DMS 273 (cell line): Measurements from ENCODE around the gene TSPOAP1.
A peak's percentile ranks its signal among the peaks of the same experiment; 100 is the strongest.

Source experiments
- DNase-seq: peaks from one replicate; lab custom pipeline; 2025; ENCODE audit not compliant: unreplicated experiment; lab: John Stamatoyannopoulos, UW

The TSPOAP1 gene

GRCh38 chr17:58279016-58279711 is 49.4 kb downstream of the TSPOAP1 start:
- no peak for DNase-seq

- DNase-seq = no peak
Observed at GRCh38 chr17:58278661-58279015, 50.0 kb downstream of the TSPOAP1 start.

GRCh38 chr17:58277802-58278595 is 50.6 kb downstream of the TSPOAP1 start:
- DNase-seq = no peak

GRCh38 chr17:58277107-58277801 is 51.3 kb downstream of the TSPOAP1 start:
- peak; percentile 52 for DNase-seq

- no peak for DNase-seq
Observed at GRCh38 chr17:58276423-58276822, 52.2 kb downstream of the TSPOAP1 start.

- no peak for DNase-seq
Observed at GRCh38 chr17:58275417-58275816, 53.2 kb downstream of the TSPOAP1 start.

GRCh38 chr17:58273453-58274104 is 55.0 kb downstream of the TSPOAP1 start:
- no peak for DNase-seq

GRCh38 chr17:58272367-58273280 is 56.0 kb downstream of the TSPOAP1 start:
- DNase-seq = no peak

GRCh38 chr17:58271216-58271931 is 57.2 kb downstream of the TSPOAP1 start:
- DNase-seq = no peak

- no peak for DNase-seq
Observed at GRCh38 chr17:58270476-58271215, 57.9 kb downstream of the TSPOAP1 start.

- no peak for DNase-seq
Observed at GRCh38 chr17:58269557-58270291, 58.9 kb downstream of the TSPOAP1 start.

GRCh38 chr17:58268774-58269556 is 59.6 kb downstream of the TSPOAP1 start:
- DNase-seq = no peak

GRCh38 chr17:58268326-58268725 is 60.3 kb downstream of the TSPOAP1 start:
- no peak for DNase-seq

GRCh38 chr17:58267347-58268324 is 61.0 kb downstream of the TSPOAP1 start:
- DNase-seq = no peak

- no peak for DNase-seq
Observed at GRCh38 chr17:58265902-58266875, 62.4 kb downstream of the TSPOAP1 start.
